ENCODE measurements around the gene UST.
"Not testable (repeated sequence)": the region's sequence is repeated elsewhere in the genome, so short reads cannot be mapped to it uniquely, and the experiment has no call there.

The UST gene

GRCh38 chr6:148736774-148737412, 9.9 kb upstream of the UST start:
- DNase-seq (ENCODE audit: low spot score) = no peak

- no peak for DNase-seq (ENCODE audit: low spot score)
Measured at GRCh38 chr6:148737806-148738205, 9.0 kb upstream of the UST start.

- no peak for DNase-seq (ENCODE audit: low spot score)
Measured at GRCh38 chr6:148738946-148739821, 7.6 kb upstream of the UST start.

- DNase-seq (ENCODE audit: low spot score) = no peak
Measured at GRCh38 chr6:148739822-148740128, 7.1 kb upstream of the UST start.

GRCh38 chr6:148743476-148743875, 3.4 kb upstream of the UST start:
- no peak for DNase-seq (ENCODE audit: low spot score)

- no peak for DNase-seq (ENCODE audit: low spot score)
Measured at GRCh38 chr6:148745926-148746325, 904 bp upstream of the UST start.

GRCh38 chr6:148747145-148747470, 278 bp downstream of the UST start:
- no peak for DNase-seq (ENCODE audit: low spot score)

- DNase-seq (ENCODE audit: low spot score) = no peak
Measured at GRCh38 chr6:148747471-148748165, 788 bp downstream of the UST start.

- DNase-seq (ENCODE audit: low spot score) = no peak
Measured at GRCh38 chr6:148749674-148750073, 2.8 kb downstream of the UST start.

GRCh38 chr6:148750838-148751792, 4.3 kb downstream of the UST start:
- DNase-seq (ENCODE audit: low spot score) = no peak

GRCh38 chr6:148751793-148752170, 5.0 kb downstream of the UST start:
- DNase-seq (ENCODE audit: low spot score) = no peak

GRCh38 chr6:148755379-148755778, 8.5 kb downstream of the UST start:
- not testable (repeated sequence) for DNase-seq (ENCODE audit: low spot score)

GRCh38 chr6:148757944-148758480, 11.2 kb downstream of the UST start:
- no peak for DNase-seq (ENCODE audit: low spot score)

- no peak for DNase-seq (ENCODE audit: low spot score)
Measured at GRCh38 chr6:148758492-148758891, 11.7 kb downstream of the UST start.

GRCh38 chr6:148760258-148760534, 13.4 kb downstream of the UST start:
- DNase-seq (ENCODE audit: low spot score) = no peak

- no peak for DNase-seq (ENCODE audit: low spot score)
Measured at GRCh38 chr6:148760568-148761526, 14.0 kb downstream of the UST start.

GRCh38 chr6:148761527-148762011, 14.7 kb downstream of the UST start:
- no peak for DNase-seq (ENCODE audit: low spot score)

- DNase-seq (ENCODE audit: low spot score) = no peak
Measured at GRCh38 chr6:148762231-148762630, 15.4 kb downstream of the UST start.

- not testable (repeated sequence) for DNase-seq (ENCODE audit: low spot score)
Measured at GRCh38 chr6:148764259-148765020, 17.6 kb downstream of the UST start.

All from COLO829 (cell line).